Urothelium cell line (cell line): ENCODE measurements around the gene HTRA3.
A peak's percentile ranks its signal among the peaks of the same experiment; 100 is the strongest.

Experiments
- DNase-seq: peaks from one replicate; pipeline ENCODE4 v3.0.0; 2011; ENCODE audit warnings: low spot score, mixed read lengths
- FAIRE-seq: peaks from 2 replicates; lab custom pipeline; 2011; peaks lifted over from hg19 to GRCh38; lab: Jason Lieb, UNC

HTRA3 gene

GRCh38 chr4:8352368-8353157 lies 83.0 kb downstream of the HTRA3 start:
- FAIRE-seq (no peak), DNase-seq (no peak)

GRCh38 chr4:8353158-8353669 lies 83.7 kb downstream of the HTRA3 start:
- DNase-seq (no peak), FAIRE-seq (no peak)

- DNase-seq (peak; percentile 77), FAIRE-seq (peak; percentile 74)
Measured at GRCh38 chr4:8353912-8354453, 84.4 kb downstream of the HTRA3 start.

- no peak for FAIRE-seq
- peak; percentile 33 for DNase-seq
Measured at GRCh38 chr4:8355306-8355705, 85.8 kb downstream of the HTRA3 start.

- no peak for FAIRE-seq
Measured at GRCh38 chr4:8355864-8356565, 86.5 kb downstream of the HTRA3 start.

More at GRCh38 chr4:8355864-8356565, 86.5 kb downstream of the HTRA3 start:
- DNase-seq = peak; percentile 22
